Thyroid gland (tissue), 4 donors: Measurements from ENCODE around the gene PBXIP1. TPM values are rescaled to one million over a fixed set of nuclear protein-coding genes. Genes with fewer than 3 reads are reported as not detected.
A peak's percentile ranks its signal among the peaks of the same experiment; 100 is the strongest.

Experiments
- DNase-seq, 2 donors: peaks; one replicate each; pipeline ENCODE4 v3.0.0-alpha.2; 2019
- H3K27ac ChIP-seq, 3 donors: fragments of 200-600 bp; sonication (generic); 1 replicate in 2 of 3; 2 replicates in 1 of 3; pipeline ENCODE4 v1.5.1; 2016 to 2019; ENCODE audit warnings: mild to moderate bottlenecking in 1 of 3, moderate library complexity in 1 of 3
- H3K27me3 ChIP-seq: fragments of 200-600 bp; sonication (generic); one replicate; pipeline ENCODE4 v1.5.1; 2019
- H3K36me3 ChIP-seq, 2 donors: fragments of 200-600 bp; sonication (generic); one replicate each; pipeline ENCODE4 v1.5.1; 2016 to 2019
- H3K4me1 ChIP-seq, 2 donors: fragments of 200-600 bp; sonication (generic); one replicate each; pipeline ENCODE4 v1.5.1; 2017 to 2019
- H3K4me3 ChIP-seq, 3 donors: fragments of 200-600 bp; sonication (generic); replicated peaks in 1 of 3; 1 replicate in 2 of 3; 2 replicates in 1 of 3; pipeline ENCODE4 v1.5.1; 2016; ENCODE audit warnings: mild to moderate bottlenecking in 1 of 3
- H3K9me3 ChIP-seq: fragments of 200-600 bp; sonication (generic); one replicate; pipeline ENCODE4 v1.5.1; 2017
- CTCF ChIP-seq, 6 experiments: fragments of 200-600 bp in 3 of 6; fragments of 450-650 bp in 3 of 6; sonication (generic) in 3 of 6; IDR thresholded peaks; one replicate each; pipeline ENCODE4 v1.5.1; 2016 to 2019; ENCODE audit warnings: antibody characterized with exemption in 6 of 6, mild to moderate bottlenecking in 2 of 6, inconsistent platforms in 1 of 6, moderate library complexity in 1 of 6
- POLR2A ChIP-seq, 2 donors: fragments of 450-650 bp; IDR thresholded peaks; one replicate each; pipeline ENCODE4 v1.6.1; 2017; ENCODE audit warnings: antibody characterized with exemption in 2 of 2, mild to moderate bottlenecking in 2 of 2, moderate library complexity in 1 of 2
- WGBS, 2 donors: methylation state at CpG; one replicate each; pipeline ENCODE4 v1.1.5; 2017; 5-methylcytosine and 5-hydroxymethylcytosine counted together
- intact Hi-C: fragments of 100-400 bp; cut with DNase I; formaldehyde crosslinking; loops from one replicate; pipeline ENCODE4 v1.15.1; 2023
- total RNA-seq, 4 donors: library from RNA; depleted of rRNA; stranded (reverse); fragments of >200 nt; gene quantifications; one replicate each; pipeline ENCODE4 v1.2.3, GENCODE V29; 2016

PBXIP1 gene
- 100 to 1,000 TPM; 139 to 205 (median 181) TPM for total RNA-seq

- H3K27ac ChIP-seq = peak within 1 kb of the TSS; percentile 41 to 83 (median 60)
- H3K4me3 ChIP-seq = peak within 1 kb of the TSS in 2 of 3 donors; percentile 5 to 45
- H3K27me3 ChIP-seq = no peaks in the 10 kb centered on the region
- 0% methylated on average over 18 of the region's 18 CpGs for WGBS, 2 donors
- TF ChIP-seq POLR2A (IDR thresholded peaks at IDR 0.05) = peak; percentile 17 to 75
- peak in 2 of 6 experiments; percentile 10 to 23 for TF ChIP-seq CTCF (IDR thresholded peaks at IDR 0.05)
- peak; percentile 81 to 83 for DNase-seq
- no peaks in the 10 kb centered on the region for H3K9me3 ChIP-seq
- H3K36me3 ChIP-seq = peaks cover 3 to 4% of the 10 kb centered on the region in 2 donors
- peaks cover 60 to 68% of the 10 kb centered on the region in 2 donors for H3K4me1 ChIP-seq
- intact Hi-C loops = no loop called here
These were observed at the start of gene PBXIP1 for GRCh38 chr1:154955718-154956543. TSS of gene PBXIP1 (minus strand) at chr1:154956099. CDS start at chr1:154953721, 2,378 bp downstream.

GRCh38 chr1:155005076-155006011 lies 49.4 kb upstream of the PBXIP1 start:
- 25 to 38% methylated on average over 15 to 17 of the region's 17 CpGs for WGBS, 2 donors
- intact Hi-C loops = no loop called here
- H3K27me3 ChIP-seq = no peaks in the 10 kb centered on the region

GRCh38 chr1:155004352-155005075 lies 48.6 kb upstream of the PBXIP1 start:
- 21 to 34% methylated on average over 5 of the region's 5 CpGs for WGBS, 2 donors
- peak overlapping the region; percentile 91 to 99 (median 95) for H3K27ac ChIP-seq
- peak overlapping the region; percentile 25 to 93 (median 86) for H3K4me3 ChIP-seq
- no peak for TF ChIP-seq POLR2A (IDR thresholded peaks at IDR 0.05)
- no peak for TF ChIP-seq CTCF (IDR thresholded peaks at IDR 0.05)
- H3K27me3 ChIP-seq = no peaks in the 10 kb centered on the region
- intact Hi-C loops = no loop called here
- no peak for DNase-seq
- H3K9me3 ChIP-seq = no peaks in the 10 kb centered on the region
- peaks cover 61 to 65% of the 10 kb centered on the region in 2 donors for H3K4me1 ChIP-seq
- no peaks in the 10 kb centered on the region for H3K36me3 ChIP-seq

More at GRCh38 chr1:155005076-155006011, 49.4 kb upstream of the PBXIP1 start:
- peak overlapping the region; percentile 91 to 99 (median 95) for H3K27ac ChIP-seq
- DNase-seq = peak; percentile 93 to 97
- H3K4me1 ChIP-seq = peaks cover 60 to 61% of the 10 kb centered on the region in 2 donors
- H3K4me3 ChIP-seq = peak overlapping the region in 1 of 3 donors; percentile 86
- no peaks in the 10 kb centered on the region for H3K9me3 ChIP-seq
- TF ChIP-seq CTCF (IDR thresholded peaks at IDR 0.05) (no peak), POLR2A (IDR thresholded peaks at IDR 0.05) (peak in 1 of 2 donors; percentile 43)
- H3K36me3 ChIP-seq = no peaks in the 10 kb centered on the region

GRCh38 chr1:155003766-155004351 lies 48.0 kb upstream of the PBXIP1 start:
- peak overlapping the region; percentile 91 to 99 (median 95) for H3K27ac ChIP-seq
- WGBS, 2 donors = 2 to 6% methylated on average over 11 to 12 of the region's 34 CpGs
- DNase-seq = peak; percentile 76 to 86
- no peaks in the 10 kb centered on the region for H3K9me3 ChIP-seq
- no peak for TF ChIP-seq CTCF (IDR thresholded peaks at IDR 0.05)
- TF ChIP-seq POLR2A (IDR thresholded peaks at IDR 0.05) = no peak
- intact Hi-C loops = no loop called here
- H3K36me3 ChIP-seq = no peaks in the 10 kb centered on the region
- peaks cover 61 to 65% of the 10 kb centered on the region in 2 donors for H3K4me1 ChIP-seq
- peak overlapping the region; percentile 86 to 97 (median 93) for H3K4me3 ChIP-seq
- H3K27me3 ChIP-seq = no peaks in the 10 kb centered on the region
